Stimulated activated CD8-positive, alpha-beta memory T cell treated with anti-CD3 and anti-CD28 coated beads, Interleukin-2, amount 100 ng/mL, for 48 hours (primary cell): ENCODE measurements around the gene NT5M.

Experiments
- DNase-seq, 2 donors: peaks; one replicate each; pipeline ENCODE4 v3.0.0-alpha.2; 2020; ENCODE audit warnings: low read depth in 2 of 2

Gene NT5M

GRCh38 chr17:17343160-17343735 is 40.1 kb downstream of the NT5M start:
- DNase-seq, result no peak

GRCh38 chr17:17343896-17344506 is 40.8 kb downstream of the NT5M start:
- DNase-seq, result no peak

GRCh38 chr17:17344507-17345293 is 41.5 kb downstream of the NT5M start:
- DNase-seq, result no peak

- no peak for DNase-seq
These were observed 42.1 kb downstream of the NT5M start for GRCh38 chr17:17345294-17345597.

DNA sequence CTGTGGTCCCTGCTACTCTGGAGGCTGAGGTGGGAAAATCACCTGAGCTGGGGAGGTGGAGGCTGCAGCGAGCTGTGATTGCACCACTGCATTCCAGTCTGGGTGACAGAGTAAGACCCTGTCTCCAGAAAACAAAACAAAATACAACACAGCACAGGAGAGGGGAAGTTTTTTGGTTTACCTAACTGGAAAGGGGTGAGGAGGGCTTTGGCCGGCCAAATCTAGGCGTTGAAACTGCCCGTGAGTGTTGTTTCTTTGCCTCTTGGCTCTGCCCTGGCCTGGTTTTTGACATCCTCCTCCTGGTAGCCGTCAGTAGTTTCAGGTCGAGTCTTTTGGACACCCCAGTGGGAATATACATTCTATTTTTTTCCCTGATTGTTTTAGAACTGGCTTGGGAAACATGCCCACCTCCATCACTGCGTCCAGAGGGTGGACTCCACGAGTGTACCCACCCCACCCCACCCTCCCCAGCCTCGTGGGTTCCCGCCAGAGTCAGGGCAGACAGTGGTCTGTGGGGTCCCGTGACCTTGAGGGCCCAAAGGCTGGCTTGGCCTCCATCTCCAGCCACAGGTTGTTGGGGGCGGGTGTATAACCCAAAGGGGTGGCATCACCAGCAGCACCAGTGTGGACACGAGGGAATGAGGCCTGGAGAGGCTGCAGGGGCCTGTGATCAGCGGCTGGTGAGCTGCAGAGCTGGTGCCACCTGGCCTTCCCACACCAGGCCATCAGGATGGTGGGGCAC is 42.7 kb downstream of the NT5M start:
- no peak for DNase-seq

- no peak for DNase-seq
These were observed 43.5 kb downstream of the NT5M start for GRCh38 chr17:17346428-17347233.

GRCh38 chr17:17347234-17347955 is 44.2 kb downstream of the NT5M start:
- DNase-seq, result no peak

DNA sequence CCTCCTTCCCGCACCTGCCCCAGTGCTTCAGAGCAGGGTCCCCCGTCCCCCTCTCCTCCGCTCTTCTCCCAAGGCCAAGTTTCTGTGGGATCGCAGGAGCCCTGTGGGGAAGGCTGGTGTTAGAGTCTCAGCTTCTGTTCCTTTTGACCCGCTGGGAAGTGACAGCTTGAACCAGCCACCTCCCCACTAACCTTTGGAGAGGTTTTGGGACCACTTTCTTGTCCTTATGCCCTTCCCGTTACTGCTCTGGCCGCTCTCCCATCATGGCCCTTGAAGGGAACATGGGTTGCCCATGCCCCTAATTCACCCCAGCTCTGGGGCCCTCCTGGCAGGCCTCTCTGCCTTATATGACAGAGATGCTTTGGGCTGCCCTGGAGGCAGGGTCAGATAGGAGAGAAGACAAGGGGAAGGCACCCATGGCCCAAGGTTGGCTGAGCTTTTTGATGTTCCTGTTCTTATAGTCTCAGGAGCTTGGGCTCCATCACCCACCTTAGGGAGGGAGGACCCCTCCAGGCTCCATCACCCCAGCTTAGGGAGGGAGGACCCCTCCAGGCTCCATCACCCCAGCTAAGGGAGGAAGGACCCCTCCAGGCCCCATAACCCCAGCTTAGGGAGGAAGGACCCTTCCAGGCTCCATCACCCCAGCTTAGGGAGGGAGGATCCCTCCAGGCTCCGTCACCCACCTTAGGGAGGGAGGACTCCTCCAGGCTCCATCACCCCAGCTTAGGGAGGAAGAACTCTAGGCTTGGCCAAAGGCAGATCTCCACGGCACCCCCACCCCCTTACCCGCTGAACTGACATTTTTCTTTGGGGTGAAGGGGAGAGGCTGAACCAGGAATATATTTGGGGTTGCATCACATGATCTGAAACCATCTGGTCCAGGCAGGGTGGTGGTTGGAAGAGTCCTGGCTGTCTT is 45.0 kb downstream of the NT5M start:
- no peak for DNase-seq

DNA sequence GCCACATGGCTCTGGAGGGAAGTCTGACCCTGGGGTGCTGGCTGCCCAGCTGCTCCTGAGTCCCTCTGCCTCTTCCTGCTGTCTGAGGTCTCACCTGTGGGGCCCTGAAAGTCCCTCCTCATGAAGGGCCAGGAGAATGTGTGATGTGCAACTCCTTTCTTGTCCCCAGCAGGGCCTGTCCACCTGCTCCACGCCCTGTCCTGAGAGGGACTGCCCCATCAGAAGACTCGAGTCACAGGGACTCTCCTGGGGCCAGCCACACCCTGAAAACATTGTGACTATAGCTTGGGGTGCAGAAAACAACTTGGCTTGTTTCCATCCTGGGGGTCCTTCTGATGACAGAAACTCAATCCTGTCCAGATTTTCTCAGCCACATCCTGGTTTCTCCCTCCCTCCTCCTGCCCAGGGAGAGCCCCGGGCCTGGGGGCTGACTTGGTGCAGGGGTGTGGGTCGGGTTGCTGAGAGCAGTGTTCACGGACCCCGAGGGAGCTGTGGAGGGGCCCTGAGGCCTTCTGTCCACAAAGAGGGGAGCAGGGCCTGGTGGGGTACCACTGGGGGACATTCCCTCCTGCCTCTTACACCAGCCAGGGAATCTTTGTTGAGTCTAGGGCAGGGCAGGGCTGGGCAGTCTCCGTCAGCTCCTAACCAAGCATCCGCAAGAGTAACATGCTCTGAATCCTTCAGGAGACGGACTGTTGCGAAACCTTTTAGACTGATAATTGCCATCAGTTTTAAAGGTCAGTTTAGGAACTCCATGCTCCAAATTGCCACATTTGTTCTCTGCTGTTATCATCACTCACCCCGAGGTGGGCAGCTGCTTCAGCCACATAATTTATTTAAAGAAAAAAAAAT is 45.9 kb downstream of the NT5M start:
- no peak for DNase-seq

DNA sequence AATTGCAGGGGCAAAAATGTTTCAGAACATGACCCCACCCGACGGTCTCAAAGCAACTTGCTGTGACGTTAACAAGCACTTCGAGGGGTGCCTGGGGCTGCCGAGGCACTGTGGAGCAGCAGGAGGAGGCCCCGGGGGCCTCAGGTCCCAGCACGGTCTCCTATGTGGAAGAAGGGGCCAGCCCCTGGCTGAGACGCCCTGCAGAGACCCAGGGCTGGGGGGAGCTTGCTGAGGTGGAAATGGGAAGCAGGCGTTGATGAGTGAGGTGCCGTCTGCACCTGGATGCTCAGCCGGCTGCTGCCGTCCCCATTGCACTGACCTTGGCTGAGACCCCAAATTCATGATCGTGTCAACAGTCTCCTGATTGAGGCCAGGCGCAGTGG is 46.5 kb downstream of the NT5M start:
- no peak for DNase-seq

DNA sequence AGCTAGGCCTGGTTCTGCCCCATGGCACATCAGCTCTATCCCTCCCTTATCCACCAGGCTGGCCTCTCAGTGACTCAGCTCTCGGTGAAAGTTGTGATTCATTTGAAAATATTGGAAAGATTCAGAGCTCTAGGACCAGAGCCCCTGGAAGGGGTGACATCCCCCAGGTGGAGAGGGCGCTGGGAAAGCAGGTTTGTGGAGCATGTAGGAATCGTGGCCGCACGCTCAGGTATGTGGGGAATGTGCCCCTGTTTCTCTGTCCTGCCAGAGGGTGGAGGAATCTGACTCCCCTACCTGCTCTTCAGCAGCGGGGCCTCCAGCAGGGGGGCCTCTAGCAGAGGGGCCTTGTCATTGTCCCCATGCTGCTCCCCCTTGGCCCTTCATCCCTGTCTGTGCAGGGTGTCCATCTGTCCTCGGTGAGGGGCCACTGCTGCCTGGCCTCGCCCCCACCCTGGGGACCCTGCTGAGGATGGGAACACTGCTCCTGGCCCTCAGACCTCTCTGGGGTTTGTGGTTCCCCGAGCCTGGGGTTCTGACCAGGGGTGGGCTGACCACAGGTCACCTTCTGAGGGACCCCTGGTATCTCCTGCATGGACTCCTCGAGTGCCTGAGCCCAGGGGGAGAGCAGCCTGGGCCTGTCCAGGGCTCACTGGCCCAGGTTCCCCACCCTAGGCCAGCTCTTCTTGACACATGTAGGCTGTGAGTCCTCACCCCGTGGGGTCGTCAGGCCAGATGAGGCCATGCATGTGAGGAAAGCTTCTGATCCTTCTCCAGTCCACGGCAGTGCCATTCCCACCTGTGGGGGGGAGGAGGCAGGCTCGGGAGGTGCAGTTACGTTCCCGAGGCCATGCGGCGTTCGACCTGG is 47.5 kb downstream of the NT5M start:
- no peak for DNase-seq

DNA sequence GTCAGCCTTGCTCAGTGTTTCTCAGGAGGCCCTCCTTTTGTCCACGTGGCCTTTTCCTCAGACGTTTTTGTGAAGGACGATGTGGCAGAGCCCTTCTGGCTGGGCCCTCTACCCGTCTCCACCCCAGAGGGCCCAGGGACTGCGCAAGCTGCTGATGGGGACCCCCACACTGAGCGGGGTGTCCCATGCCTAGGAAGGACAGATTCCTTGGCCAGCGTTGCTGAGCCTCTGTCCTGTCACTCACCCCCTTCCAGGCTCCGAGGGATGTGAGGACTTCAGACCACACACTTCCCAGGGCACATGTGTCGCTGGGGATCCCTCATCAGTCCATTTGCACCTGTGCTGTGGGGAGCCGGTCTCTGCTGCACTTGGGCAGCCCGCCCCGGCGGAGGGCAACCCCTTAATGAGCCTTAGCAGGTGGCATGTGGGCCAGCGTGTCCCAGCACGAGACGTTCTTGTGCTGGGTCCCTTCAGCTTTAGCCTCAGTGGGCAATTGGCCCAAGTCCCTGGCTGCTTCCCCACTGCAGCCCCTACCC is 48.3 kb downstream of the NT5M start:
- DNase-seq, result no peak

DNA sequence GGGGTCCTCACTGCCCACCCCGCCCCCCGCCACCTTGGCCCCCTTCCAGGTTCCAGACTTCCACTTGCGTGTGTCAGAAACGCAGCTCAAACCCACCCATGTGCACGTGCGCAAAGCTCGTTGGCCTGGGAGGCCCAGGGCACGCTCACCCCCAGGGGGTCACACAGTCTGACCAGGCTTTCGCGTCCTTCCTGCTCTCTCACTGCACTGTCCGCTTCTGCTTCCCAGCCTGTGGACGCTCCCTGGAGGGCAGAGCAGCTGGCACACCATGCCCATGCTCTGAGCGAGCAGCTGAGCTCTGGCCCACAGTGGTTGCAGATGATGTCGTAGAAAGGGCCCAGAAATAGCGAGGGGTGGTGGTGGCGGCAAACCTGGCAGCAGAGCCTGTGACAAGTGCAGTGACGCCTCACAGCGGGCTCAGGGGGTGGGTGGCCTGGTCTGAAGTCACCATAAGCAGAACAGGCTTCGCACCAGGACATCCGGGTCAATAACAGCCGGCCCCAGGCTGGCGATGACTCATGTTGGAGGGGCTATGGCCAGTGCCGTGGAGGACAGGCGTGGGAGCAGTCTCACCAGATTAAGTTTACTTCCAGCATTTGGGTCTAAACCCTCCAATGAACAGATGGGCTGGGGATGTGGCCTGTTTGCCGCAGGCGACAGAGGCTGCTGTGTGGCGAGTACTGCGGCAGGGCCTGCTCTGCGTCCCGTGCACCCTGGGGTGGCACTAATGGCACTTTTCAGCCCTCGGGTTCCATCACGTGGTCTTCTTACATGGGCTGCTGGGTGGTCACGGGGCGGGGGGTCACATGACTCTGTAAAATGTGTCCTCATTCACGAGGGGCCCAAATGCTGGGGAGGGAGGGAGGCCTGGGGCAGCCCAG is 49.0 kb downstream of the NT5M start:
- no peak for DNase-seq

GRCh38 chr17:17352836-17353624 is 49.9 kb downstream of the NT5M start:
- DNase-seq, result no peak

- no peak for DNase-seq
These were observed 50.7 kb downstream of the NT5M start for GRCh38 chr17:17353625-17354484.
